Testis (tissue), 2 donors: ENCODE results near the gene YJU2.

Experiments used
- CTCF ChIP-seq, 3 experiments: fragments of 450-650 bp in 2 of 3; fragments of 200-600 bp in 1 of 3; sonication (generic) in 1 of 3; IDR thresholded peaks; one replicate each; pipeline ENCODE4 v1.5.1; 2016 to 2019; ENCODE audit warnings: antibody characterized with exemption in 3 of 3, mild to moderate bottlenecking in 2 of 3, moderate library complexity in 1 of 3
- POLR2A ChIP-seq: fragments of 450-650 bp; IDR thresholded peaks from one replicate; pipeline ENCODE4 v1.6.1; 2017; ENCODE audit warnings: antibody characterized with exemption, mild to moderate bottlenecking, moderate library complexity

GRCh38 chr19:4272894-4273293 is 26.0 kb downstream of the YJU2 start:
- TF ChIP-seq CTCF (IDR thresholded peaks at IDR 0.05) (no peak), POLR2A (no peak)
